Mucosa of rectum (tissue), 2 donors: ENCODE data around the gene ADAMTS16.

Experiments used
- H3K27ac ChIP-seq, 2 donors: one replicate each; pipeline ENCODE4 v1.7.0; 2013; ENCODE audit warnings: inconsistent platforms in 2 of 2, low read depth in 2 of 2, low read length in 2 of 2
- H3K27me3 ChIP-seq, 2 donors: one replicate each; pipeline ENCODE4 v1.7.0; 2013; ENCODE audit warnings: low read length in 2 of 2; ENCODE audit not compliant: control insufficient read depth in 2 of 2, insufficient read depth in 2 of 2
- H3K36me3 ChIP-seq, 2 donors: one replicate each; pipeline ENCODE4 v1.7.0; 2013; ENCODE audit warnings: low read length in 2 of 2; ENCODE audit not compliant: control insufficient read depth in 2 of 2, insufficient read depth in 2 of 2
- H3K4me1 ChIP-seq, 2 donors: one replicate each; pipeline ENCODE4 v1.7.0; 2013; ENCODE audit warnings: low read length in 2 of 2, mild to moderate bottlenecking in 1 of 2; ENCODE audit not compliant: control insufficient read depth in 2 of 2, insufficient read depth in 2 of 2
- H3K4me3 ChIP-seq, 2 donors: one replicate each; pipeline ENCODE4 v1.7.0; 2013; ENCODE audit warnings: low read length in 2 of 2
- H3K9ac ChIP-seq, 2 donors: one replicate each; pipeline ENCODE4 v1.7.0; 2013; ENCODE audit warnings: low read length in 2 of 2, low read depth in 1 of 2, mild to moderate bottlenecking in 1 of 2
- H3K9me3 ChIP-seq, 2 donors: one replicate each; pipeline ENCODE4 v1.7.0; 2013; ENCODE audit warnings: low read length in 2 of 2; ENCODE audit not compliant: control insufficient read depth in 2 of 2
- donor health status: healthy.
- donor health status: Normal muscosa, but diverticular disease.

ADAMTS16 gene

DNA sequence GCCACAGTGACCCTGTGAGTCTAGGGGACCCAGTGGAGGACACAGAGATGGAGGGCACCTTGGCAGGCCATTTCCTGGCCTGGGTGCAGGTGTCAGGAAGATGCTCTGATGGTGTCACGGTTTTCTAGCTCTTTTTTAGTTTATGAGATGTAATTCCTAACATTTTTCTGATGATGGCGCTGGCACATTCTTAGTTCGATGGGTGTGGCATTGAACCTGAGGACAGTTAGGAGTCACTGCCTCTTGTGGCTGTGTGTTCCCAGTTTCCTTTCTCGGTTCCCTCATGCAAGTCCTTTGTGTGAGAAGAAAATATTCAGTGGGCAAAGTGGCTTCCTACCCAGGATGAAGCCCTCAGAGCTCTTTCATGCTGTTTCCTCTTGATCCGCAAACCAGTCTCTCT lies 152.9 kb downstream of the ADAMTS16 start:
- Histone ChIP-seq H3K36me3 (no peaks in the 10 kb centered on the region), H3K9me3 (no peaks in the 10 kb centered on the region), H3K27ac (no peak overlapping the region), H3K4me1 (no peaks in the 10 kb centered on the region), H3K27me3 (no peaks in the 10 kb centered on the region), H3K4me3 (no peak overlapping the region), H3K9ac (no peak overlapping the region)

DNA sequence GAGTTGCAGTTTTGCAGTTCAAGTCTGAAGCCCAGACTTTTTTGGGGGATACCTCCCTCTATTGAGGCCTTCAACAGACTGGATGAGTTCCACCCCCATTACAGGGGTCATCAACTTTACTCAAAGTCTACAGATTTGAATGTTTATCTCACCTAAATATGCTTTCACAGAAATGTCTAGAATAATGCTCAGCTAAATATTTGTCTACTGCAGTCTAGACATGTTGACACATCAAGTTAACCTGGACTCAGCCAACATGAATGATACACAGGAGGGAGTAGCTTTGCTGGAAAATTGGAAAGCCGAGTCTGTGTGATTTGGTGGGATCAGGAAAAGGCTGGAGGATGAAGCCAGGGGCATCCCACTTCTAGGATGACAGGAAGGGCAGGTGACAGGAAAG lies 154.3 kb downstream of the ADAMTS16 start:
- no peaks in the 10 kb centered on the region for H3K4me1 ChIP-seq
- H3K9ac ChIP-seq = no peak overlapping the region
- no peaks in the 10 kb centered on the region for H3K27me3 ChIP-seq
- H3K27ac ChIP-seq = no peak overlapping the region
- no peak overlapping the region for H3K4me3 ChIP-seq
- H3K9me3 ChIP-seq = no peaks in the 10 kb centered on the region
- no peaks in the 10 kb centered on the region for H3K36me3 ChIP-seq

DNA sequence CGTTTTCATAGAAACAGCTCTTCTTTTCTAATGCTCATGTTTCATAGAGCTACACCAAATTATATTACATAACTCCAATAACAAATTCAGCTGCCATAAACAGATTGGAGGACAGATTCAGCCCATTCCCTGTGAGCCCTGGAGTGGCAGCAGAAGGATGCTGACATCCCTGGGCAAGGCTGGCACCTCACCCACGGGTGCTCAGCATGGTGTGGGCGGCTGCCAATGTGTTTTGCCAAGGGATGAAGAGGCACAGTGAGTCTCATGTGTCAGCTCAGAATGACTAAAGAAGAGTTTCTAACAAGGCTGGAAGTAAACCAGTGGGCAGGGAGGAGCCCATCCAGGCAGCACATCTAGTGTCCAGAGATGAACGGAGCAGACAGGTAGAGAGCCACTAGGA lies 155.2 kb downstream of the ADAMTS16 start:
- H3K9me3 ChIP-seq = no peaks in the 10 kb centered on the region
- no peak overlapping the region for H3K27ac ChIP-seq
- H3K4me3 ChIP-seq = no peak overlapping the region
- H3K4me1 ChIP-seq = no peaks in the 10 kb centered on the region
- H3K27me3 ChIP-seq = no peaks in the 10 kb centered on the region
- no peak overlapping the region for H3K9ac ChIP-seq
- no peaks in the 10 kb centered on the region for H3K36me3 ChIP-seq

DNA sequence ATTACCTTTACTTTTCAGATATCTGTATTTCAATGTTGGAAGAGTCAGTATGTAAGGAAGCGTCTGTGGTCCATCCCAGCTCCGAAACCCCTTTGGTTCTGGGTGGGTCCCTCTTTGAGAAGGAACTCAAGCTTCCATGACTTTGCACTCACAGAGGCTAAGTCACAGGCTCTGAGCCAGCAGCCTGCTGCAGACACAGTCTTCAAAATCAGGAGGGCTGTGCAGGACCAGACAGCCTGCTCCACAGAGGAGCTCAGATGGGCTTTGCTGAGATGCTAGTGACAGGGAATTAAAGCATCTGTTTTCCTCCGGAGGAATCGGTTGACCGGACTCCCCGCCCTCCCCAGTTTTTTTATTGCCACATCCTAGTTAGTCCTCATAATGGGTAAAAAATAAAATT lies 155.9 kb downstream of the ADAMTS16 start:
- Histone ChIP-seq H3K4me1 (no peaks in the 10 kb centered on the region), H3K27ac (no peak overlapping the region), H3K4me3 (no peak overlapping the region), H3K9me3 (no peaks in the 10 kb centered on the region), H3K36me3 (no peaks in the 10 kb centered on the region), H3K27me3 (no peaks in the 10 kb centered on the region), H3K9ac (no peak overlapping the region)

DNA sequence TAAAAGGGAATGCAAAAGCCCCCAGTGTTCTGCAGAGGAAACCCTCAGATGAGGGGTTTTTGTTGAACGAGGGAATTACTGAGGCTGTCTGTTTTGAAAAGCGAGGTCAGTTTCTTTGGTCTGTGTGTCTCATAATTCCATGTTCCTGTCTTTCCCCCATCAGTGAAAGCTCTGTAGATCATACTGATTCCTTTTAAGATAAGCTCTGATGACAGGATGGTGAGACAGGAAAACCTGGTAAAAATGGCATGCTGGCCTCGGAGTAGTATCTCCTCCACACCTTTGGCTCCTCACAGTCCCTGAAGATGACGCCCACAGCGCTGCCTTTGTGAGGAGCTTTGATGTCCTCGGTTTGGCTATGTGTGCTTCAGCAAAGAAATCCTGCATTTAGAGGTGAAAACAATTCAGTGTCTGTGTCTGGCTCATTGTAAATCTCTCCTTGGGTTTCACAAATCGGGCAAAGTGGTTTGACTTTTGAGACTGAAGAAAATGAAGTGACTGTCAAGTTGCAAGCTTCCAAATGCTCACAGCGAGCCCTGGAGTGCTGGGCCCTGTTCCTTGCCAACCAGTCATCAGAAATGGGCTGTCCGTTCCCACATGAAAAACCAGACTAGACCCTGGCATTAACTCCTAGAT lies 157.4 kb downstream of the ADAMTS16 start:
- Histone ChIP-seq H3K4me1 (no peaks in the 10 kb centered on the region), H3K4me3 (no peak overlapping the region), H3K9ac (no peak overlapping the region), H3K36me3 (no peaks in the 10 kb centered on the region), H3K27me3 (no peaks in the 10 kb centered on the region), H3K9me3 (no peaks in the 10 kb centered on the region), H3K27ac (no peak overlapping the region)

DNA sequence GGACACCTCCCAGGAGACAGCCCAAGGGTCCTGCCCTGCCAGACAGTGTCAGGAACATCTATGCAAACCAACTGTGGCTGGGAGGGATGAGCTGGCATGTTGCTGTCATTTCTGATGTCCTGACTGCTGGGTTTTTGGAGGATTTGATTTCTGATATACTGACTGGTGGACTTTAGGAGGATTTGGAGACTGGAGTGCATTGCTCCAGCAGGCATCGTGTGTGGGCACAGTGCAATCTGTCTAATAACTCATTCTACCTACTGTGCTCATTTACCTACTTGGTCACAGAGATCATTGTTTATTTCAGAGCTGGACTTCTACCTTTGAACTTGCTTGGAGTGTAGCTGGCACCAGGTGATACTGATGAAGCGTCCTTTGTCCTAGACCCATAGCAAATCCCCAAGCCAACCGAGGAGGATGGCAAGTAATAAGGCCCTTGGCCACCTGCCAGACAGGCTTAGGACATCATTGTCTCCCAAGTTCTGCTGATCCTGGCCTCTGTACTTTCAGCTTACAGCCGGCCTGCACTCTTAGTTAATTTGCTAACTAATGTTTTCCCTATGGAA lies 158.0 kb downstream of the ADAMTS16 start:
- H3K9ac ChIP-seq = no peak overlapping the region
- H3K4me3 ChIP-seq = no peak overlapping the region
- H3K9me3 ChIP-seq = no peaks in the 10 kb centered on the region
- no peak overlapping the region for H3K27ac ChIP-seq
- H3K36me3 ChIP-seq = no peaks in the 10 kb centered on the region
- H3K27me3 ChIP-seq = no peaks in the 10 kb centered on the region
- no peaks in the 10 kb centered on the region for H3K4me1 ChIP-seq

DNA sequence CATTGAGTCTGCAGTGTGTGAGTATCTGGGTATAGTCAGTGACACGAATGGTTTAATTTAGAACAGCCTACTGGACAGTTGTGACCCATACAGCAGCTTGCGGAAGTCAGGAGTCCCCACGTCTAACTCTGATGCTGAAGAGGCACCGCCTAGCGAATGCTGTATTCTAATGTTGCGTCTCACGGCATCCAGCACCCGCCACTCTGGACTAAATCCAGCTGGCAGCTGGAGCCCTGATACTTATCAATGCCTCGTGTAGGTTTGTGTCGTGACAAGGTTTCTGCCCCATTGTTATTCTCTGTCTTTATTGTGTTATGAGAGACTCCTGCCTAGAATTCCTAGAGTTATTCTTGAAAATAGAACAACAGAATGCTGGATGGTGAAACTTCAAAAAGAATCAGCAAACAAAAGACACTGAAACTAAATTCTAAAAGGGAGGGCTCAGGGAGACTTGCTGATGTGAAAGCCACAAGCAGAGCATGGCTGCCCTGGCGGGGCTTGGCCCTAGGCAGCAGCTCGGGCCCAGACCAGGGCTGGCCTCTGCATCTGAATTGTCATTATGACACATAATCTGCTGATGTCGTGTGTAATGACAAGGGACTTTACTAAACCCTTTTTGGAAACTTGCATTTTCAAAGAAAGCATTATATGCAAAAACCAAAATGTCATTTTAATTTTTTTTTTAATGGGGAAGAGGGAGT lies 158.9 kb downstream of the ADAMTS16 start:
- no peaks in the 10 kb centered on the region for H3K9me3 ChIP-seq
- no peaks in the 10 kb centered on the region for H3K4me1 ChIP-seq
- no peak overlapping the region for H3K27ac ChIP-seq
- H3K9ac ChIP-seq = no peak overlapping the region
- H3K4me3 ChIP-seq = no peak overlapping the region
- no peaks in the 10 kb centered on the region for H3K36me3 ChIP-seq
- H3K27me3 ChIP-seq = no peaks in the 10 kb centered on the region

DNA sequence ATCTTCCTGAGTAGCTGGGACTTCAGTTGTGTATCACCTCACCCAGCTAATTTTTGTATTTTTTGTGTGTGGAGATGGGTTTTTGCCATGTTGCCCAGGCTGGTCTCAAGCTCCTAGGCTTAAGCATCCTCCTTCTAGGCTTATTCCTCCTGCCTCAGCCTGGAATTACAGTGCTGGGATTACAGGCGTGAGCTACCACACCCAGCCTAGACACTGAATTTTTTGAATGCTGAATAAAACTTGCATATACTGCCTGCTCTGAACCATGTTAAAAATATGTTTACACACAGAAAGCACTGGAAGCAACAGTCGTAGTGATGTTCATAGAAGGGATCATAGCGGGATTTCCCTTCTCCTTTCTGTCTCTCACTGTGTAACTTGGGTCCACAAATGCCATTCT lies 161.0 kb downstream of the ADAMTS16 start:
- Histone ChIP-seq H3K9ac (no peak overlapping the region), H3K4me3 (no peak overlapping the region), H3K27me3 (no peaks in the 10 kb centered on the region), H3K4me1 (no peaks in the 10 kb centered on the region), H3K36me3 (no peaks in the 10 kb centered on the region), H3K27ac (no peak overlapping the region), H3K9me3 (no peaks in the 10 kb centered on the region)

DNA sequence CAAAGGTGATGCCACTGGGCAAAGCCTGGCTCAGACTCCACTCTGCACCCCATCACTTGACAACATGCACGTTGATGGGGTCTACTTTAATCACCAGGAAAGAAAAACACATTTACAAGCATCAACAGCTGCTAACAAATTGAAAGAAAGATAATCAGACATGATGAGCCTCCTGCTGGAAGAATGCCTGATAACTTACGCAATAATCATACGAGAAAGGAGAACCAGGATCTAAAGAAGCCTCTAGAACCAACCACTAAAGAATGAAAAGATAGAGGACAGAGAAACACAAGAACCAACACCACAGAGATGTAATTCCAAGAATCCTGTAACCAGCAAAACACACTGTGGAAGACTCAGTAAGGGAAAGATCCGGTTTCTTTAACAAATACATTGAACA lies 162.1 kb downstream of the ADAMTS16 start:
- Histone ChIP-seq H3K27me3 (no peaks in the 10 kb centered on the region), H3K4me1 (no peaks in the 10 kb centered on the region), H3K9ac (no peak overlapping the region), H3K36me3 (no peaks in the 10 kb centered on the region), H3K27ac (no peak overlapping the region), H3K4me3 (no peak overlapping the region), H3K9me3 (no peaks in the 10 kb centered on the region)

DNA sequence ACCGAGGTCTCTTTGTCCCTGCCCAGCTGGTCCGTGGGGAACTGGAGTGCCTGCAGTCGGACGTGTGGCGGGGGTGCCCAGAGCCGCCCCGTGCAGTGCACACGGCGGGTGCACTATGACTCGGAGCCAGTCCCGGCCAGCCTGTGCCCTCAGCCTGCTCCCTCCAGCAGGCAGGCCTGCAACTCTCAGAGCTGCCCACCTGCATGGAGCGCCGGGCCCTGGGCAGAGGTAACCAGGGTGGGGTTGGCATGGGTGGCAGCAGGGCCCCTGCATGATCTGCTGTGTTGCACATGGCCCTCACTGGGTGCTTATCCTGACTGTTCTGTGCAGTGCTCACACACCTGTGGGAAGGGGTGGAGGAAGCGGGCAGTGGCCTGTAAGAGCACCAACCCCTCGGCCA lies 163.1 kb downstream of the ADAMTS16 start:
- Histone ChIP-seq H3K4me1 (no peaks in the 10 kb centered on the region), H3K27me3 (no peaks in the 10 kb centered on the region), H3K4me3 (no peak overlapping the region), H3K9me3 (no peaks in the 10 kb centered on the region), H3K36me3 (no peaks in the 10 kb centered on the region), H3K27ac (no peak overlapping the region), H3K9ac (no peak overlapping the region)
